H9 (cell line): ENCODE data around the gene MT1F. TPM values are rescaled to one million over a fixed set of nuclear protein-coding genes. Genes with fewer than 3 reads are reported as not detected.

Experiments used
- DNase-seq: peaks from one replicate; pipeline ENCODE4 v3.0.0-alpha.2; 2017
- H2AFZ ChIP-seq: one replicate; pipeline ENCODE4 v1.6.1; 2013; ENCODE audit warnings: mild to moderate bottlenecking, low read length, control low read depth, moderate library complexity
- H2AK5ac ChIP-seq: 2 replicates; pipeline ENCODE4 v1.6.1; 2013; ENCODE audit warnings: low read length, control low read depth, mixed read lengths; ENCODE audit not compliant: insufficient read length
- H2BK120ac ChIP-seq: one replicate; pipeline ENCODE4 v1.6.1; 2013; ENCODE audit warnings: low read depth, mild to moderate bottlenecking, low read length, control low read depth, inconsistent platforms; ENCODE audit not compliant: poor library complexity, severe bottlenecking
- H2BK12ac ChIP-seq: 2 replicates; pipeline ENCODE4 v1.6.1; 2013; ENCODE audit warnings: low read length, control low read depth, mixed read lengths, low read depth; ENCODE audit not compliant: insufficient read length
- H2BK15ac ChIP-seq: 2 replicates; pipeline ENCODE4 v1.6.1; 2013; ENCODE audit warnings: low read depth, low read length, control low read depth
- H2BK20ac ChIP-seq: one replicate; pipeline ENCODE4 v1.6.1; 2013; ENCODE audit warnings: low read depth, mild to moderate bottlenecking, low read length, control low read depth, inconsistent platforms; ENCODE audit not compliant: poor library complexity, severe bottlenecking
- H2BK5ac ChIP-seq: 2 replicates; pipeline ENCODE4 v1.6.1; 2013; ENCODE audit warnings: low read length, control low read depth, mixed read lengths; ENCODE audit not compliant: insufficient read length
- H3K14ac ChIP-seq: 2 replicates; pipeline ENCODE4 v1.6.1; 2013; ENCODE audit warnings: low read length, control low read depth; ENCODE audit not compliant: insufficient read depth
- H3K18ac ChIP-seq: 2 replicates; pipeline ENCODE4 v1.6.1; 2013; ENCODE audit warnings: low read depth, mild to moderate bottlenecking, mixed read lengths, low read length, control low read depth; ENCODE audit not compliant: insufficient read length
- H3K23ac ChIP-seq: 2 replicates; pipeline ENCODE4 v1.6.1; 2013; ENCODE audit warnings: low read length, control low read depth, mixed read lengths, low read depth; ENCODE audit not compliant: insufficient read length
- H3K23me2 ChIP-seq: 2 replicates; pipeline ENCODE4 v1.6.1; 2013; ENCODE audit warnings: low read depth, mild to moderate bottlenecking, mixed read lengths, low read length, control low read depth; ENCODE audit not compliant: insufficient read length, poor library complexity, severe bottlenecking
- H3K27ac ChIP-seq: 2 replicates; pipeline ENCODE4 v1.5.1; 2013; ENCODE audit warnings: low read length, control low read depth, mixed read lengths, low read depth; ENCODE audit not compliant: insufficient read length
- H3K27me3 ChIP-seq: 2 replicates; pipeline ENCODE4 v1.6.1; 2013; ENCODE audit warnings: low read length, control low read depth, inconsistent platforms; ENCODE audit not compliant: insufficient read depth
- H3K4ac ChIP-seq: 2 replicates; pipeline ENCODE4 v1.6.1; 2013; ENCODE audit warnings: low read depth, mild to moderate bottlenecking, control low read depth, inconsistent platforms, low read length, moderate library complexity
- H3K4me1 ChIP-seq: 2 replicates; pipeline ENCODE4 v1.6.1; 2013; ENCODE audit warnings: low read length, control low read depth, inconsistent platforms; ENCODE audit not compliant: insufficient read depth
- H3K4me2 ChIP-seq: 2 replicates; pipeline ENCODE4 v1.6.1; 2013; ENCODE audit warnings: low read length, control low read depth, mixed read lengths; ENCODE audit not compliant: insufficient read length, insufficient read depth
- H3K56ac ChIP-seq: 2 replicates; pipeline ENCODE4 v1.6.1; 2013; ENCODE audit warnings: low read depth, mild to moderate bottlenecking, mixed read lengths, low read length, control low read depth; ENCODE audit not compliant: insufficient read length
- H3K79me1 ChIP-seq: 2 replicates; pipeline ENCODE4 v1.6.1; 2013; ENCODE audit warnings: low read depth, mild to moderate bottlenecking, moderate library complexity, low read length, control low read depth, inconsistent platforms; ENCODE audit not compliant: insufficient read depth, poor library complexity, severe bottlenecking
- H3K79me2 ChIP-seq: 2 replicates; pipeline ENCODE4 v1.6.1; 2013; ENCODE audit warnings: low read length, control low read depth, inconsistent platforms; ENCODE audit not compliant: insufficient read depth
- H3K9ac ChIP-seq: 2 replicates; pipeline ENCODE4 v1.6.1; 2013; ENCODE audit warnings: low read length, control low read depth, mixed read lengths; ENCODE audit not compliant: insufficient read length; ENCODE audit errors: extremely low read depth
- H3K9me3 ChIP-seq: one replicate; pipeline ENCODE4 v1.6.1; 2013; ENCODE audit warnings: low read depth, low read length, inconsistent platforms; ENCODE audit not compliant: control insufficient read depth
- H3T11ph ChIP-seq: one replicate; pipeline ENCODE4 v1.6.1; 2013; ENCODE audit warnings: mild to moderate bottlenecking, low read length, control low read depth, inconsistent platforms
- H4K20me1 ChIP-seq: one replicate; pipeline ENCODE4 v1.6.1; 2013; ENCODE audit not compliant: control insufficient read depth, insufficient read length, insufficient read depth
- H4K5ac ChIP-seq: 2 replicates; pipeline ENCODE4 v1.6.1; 2013; ENCODE audit warnings: low read depth, mild to moderate bottlenecking, mixed read lengths, low read length, control low read depth; ENCODE audit not compliant: insufficient read length
- H4K8ac ChIP-seq: replicated peaks from 2 replicates; pipeline ENCODE4 v1.6.1; 2013; ENCODE audit warnings: low read length, control low read depth, mixed read lengths, low read depth; ENCODE audit not compliant: insufficient read length
- H4K91ac ChIP-seq: 2 replicates; pipeline ENCODE4 v1.6.1; 2013; ENCODE audit warnings: low read depth, mild to moderate bottlenecking, moderate library complexity, mixed read lengths, low read length, control low read depth; ENCODE audit not compliant: insufficient read length
- H3K27ac Mint-ChIP-seq, 3 experiments: 2 replicates in 2 of 3; 3 replicates in 1 of 3; pipeline ENCODE4 v1.8.0; 2020 to 2021; ENCODE audit warnings: mixed read lengths in 3 of 3, mild to moderate bottlenecking in 1 of 3, moderate library complexity in 1 of 3
- H3K27me3 Mint-ChIP-seq: 2 replicates; pipeline ENCODE4 v1.8.0; 2021; ENCODE audit warnings: low read depth, mild to moderate bottlenecking, moderate library complexity, mixed read lengths
- H3K36me3 Mint-ChIP-seq, 3 experiments: 2 replicates in 2 of 3; 3 replicates in 1 of 3; pipeline ENCODE4 v1.8.0; 2020 to 2021; ENCODE audit warnings: low read depth in 3 of 3, mixed read lengths in 3 of 3; ENCODE audit not compliant: insufficient read depth in 1 of 3
- H3K4me1 Mint-ChIP-seq, 2 experiments: 2 replicates each; pipeline ENCODE4 v1.8.0; 2020; ENCODE audit warnings: mixed read lengths in 2 of 2
- H3K4me3 Mint-ChIP-seq, 2 experiments: 2 replicates in 1 of 2; 3 replicates in 1 of 2; pipeline ENCODE4 v1.8.0; 2020 to 2021; ENCODE audit warnings: mild to moderate bottlenecking in 2 of 2, mixed read lengths in 2 of 2, moderate library complexity in 1 of 2
- H3K9me3 Mint-ChIP-seq, 2 experiments: 2 replicates in 1 of 2; 3 replicates in 1 of 2; pipeline ENCODE4 v1.8.0; 2020; ENCODE audit warnings: mild to moderate bottlenecking in 2 of 2, mixed read lengths in 2 of 2, moderate library complexity in 1 of 2
- WGBS: extraction: QIAGEN DNeasy Blood & Tissue Kit; methylation state at CpG from one replicate; pipeline ENCODE4 v1.1.7; 2013; ENCODE audit warnings: missing lambda C conversion rate, low lambda C conversion rate, mixed read lengths; ENCODE audit not compliant: insufficient read length; ENCODE audit errors: extremely low coverage; 5-methylcytosine and 5-hydroxymethylcytosine counted together
- total RNA-seq: library from RNA; stranded (reverse); gene quantifications from 2 replicates; pipeline ENCODE4 v1.2.1, GENCODE V29; 2021
- TF ChIP-seq, protein P1 (sequence below): fragments of 200-600 bp; sonication (generic); conservative IDR thresholded peaks from 3 replicates; pipeline ENCODE4 v1.8.0; 2021; ENCODE audit warnings: antibody characterized with exemption, mild to moderate bottlenecking

The MT1F gene
- total RNA-seq, 1 experiment from 2014 or later = 26.1 TPM

DNA sequence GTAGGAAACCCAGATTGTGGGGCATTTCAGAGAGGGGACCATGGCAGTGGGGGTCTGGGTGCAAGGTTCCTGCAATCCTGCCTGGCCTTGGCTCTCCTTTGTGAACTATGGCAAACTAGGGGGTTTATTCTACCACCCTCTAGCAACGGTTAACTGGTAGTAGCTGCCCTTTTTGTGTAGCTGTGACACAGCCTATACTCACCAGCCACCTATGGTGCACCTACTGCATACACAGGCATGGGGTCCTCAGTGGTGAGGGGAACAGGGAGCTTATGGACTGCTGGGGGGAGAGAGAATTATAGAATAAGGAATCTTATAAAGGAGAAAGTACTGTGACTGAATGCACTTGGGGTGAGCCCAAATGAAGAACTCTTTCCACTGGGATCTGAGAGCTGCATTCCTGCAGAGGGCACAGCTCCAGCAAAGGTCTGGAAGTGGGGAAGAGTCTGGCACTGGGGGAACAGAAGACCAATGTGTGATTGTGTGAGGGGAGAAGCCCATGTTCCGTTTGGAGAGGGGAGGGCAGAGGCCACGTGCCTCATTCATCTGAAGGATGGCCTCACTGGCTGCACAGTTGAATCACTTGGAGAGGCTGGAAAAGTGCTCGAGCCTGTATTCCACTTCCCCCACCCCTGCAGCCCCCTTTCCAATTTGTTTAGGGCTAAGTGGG, 26.6 kb downstream of the MT1F start:
- Histone ChIP-seq H4K20me1 (no peaks in the 10 kb centered on the region), H3K9me3 (no peaks in the 10 kb centered on the region), H3K27me3 (no peaks in the 10 kb centered on the region), H2AK5ac (no peak overlapping the region), H3K18ac (no peak overlapping the region), H3K23ac (no peak overlapping the region), H3K4ac (no peak overlapping the region), H3K4me2 (no peak overlapping the region), H3K79me1 (no peaks in the 10 kb centered on the region), H2BK20ac (no peak overlapping the region), H2BK120ac (no peak overlapping the region), H3K4me1 (no peaks in the 10 kb centered on the region), H2BK12ac (no peak overlapping the region), H3K14ac (no peak overlapping the region), H3K79me2 (no peaks in the 10 kb centered on the region), H4K5ac (no peak overlapping the region), H2BK15ac (no peak overlapping the region), H4K8ac (no peak overlapping the region), H3K56ac (no peak overlapping the region), H2BK5ac (no peak overlapping the region), H2AFZ (no peak overlapping the region), H3T11ph (no peak overlapping the region), H4K91ac (no peak overlapping the region), H3K9ac (no peak overlapping the region), H3K23me2 (peaks cover 8% of the 10 kb centered on the region), H3K27ac (no peak overlapping the region)
- peaks cover 22 to 27% of the 10 kb centered on the region in 2 experiments for H3K4me1 Mint-ChIP-seq
- H3K4me3 Mint-ChIP-seq = no peak overlapping the region
- WGBS = no CpG with 5 or more reads among the region's 4 CpGs
- DNase-seq = no peak
- TF ChIP-seq, protein P1, sequence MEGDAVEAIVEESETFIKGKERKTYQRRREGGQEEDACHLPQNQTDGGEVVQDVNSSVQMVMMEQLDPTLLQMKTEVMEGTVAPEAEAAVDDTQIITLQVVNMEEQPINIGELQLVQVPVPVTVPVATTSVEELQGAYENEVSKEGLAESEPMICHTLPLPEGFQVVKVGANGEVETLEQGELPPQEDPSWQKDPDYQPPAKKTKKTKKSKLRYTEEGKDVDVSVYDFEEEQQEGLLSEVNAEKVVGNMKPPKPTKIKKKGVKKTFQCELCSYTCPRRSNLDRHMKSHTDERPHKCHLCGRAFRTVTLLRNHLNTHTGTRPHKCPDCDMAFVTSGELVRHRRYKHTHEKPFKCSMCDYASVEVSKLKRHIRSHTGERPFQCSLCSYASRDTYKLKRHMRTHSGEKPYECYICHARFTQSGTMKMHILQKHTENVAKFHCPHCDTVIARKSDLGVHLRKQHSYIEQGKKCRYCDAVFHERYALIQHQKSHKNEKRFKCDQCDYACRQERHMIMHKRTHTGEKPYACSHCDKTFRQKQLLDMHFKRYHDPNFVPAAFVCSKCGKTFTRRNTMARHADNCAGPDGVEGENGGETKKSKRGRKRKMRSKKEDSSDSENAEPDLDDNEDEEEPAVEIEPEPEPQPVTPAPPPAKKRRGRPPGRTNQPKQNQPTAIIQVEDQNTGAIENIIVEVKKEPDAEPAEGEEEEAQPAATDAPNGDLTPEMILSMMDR = no peak
- H3K27me3 Mint-ChIP-seq = peaks cover 56% of the 10 kb centered on the region
- no peak overlapping the region; a peak in 1 of 7 replicates for H3K27ac Mint-ChIP-seq
- H3K36me3 Mint-ChIP-seq = peaks cover 3 to 13% (median 8%) of the 10 kb centered on the region in 3 experiments; a peak in 6 of 7 replicates
- peaks cover 9 to 11% of the 10 kb centered on the region in 2 experiments for H3K9me3 Mint-ChIP-seq
